ENCODE data around the gene SLC9A7.

The SLC9A7 gene

GRCh38 chrX:46642145-46642544, 116.8 kb downstream of the SLC9A7 start:
- no peak for DNase-seq

- DNase-seq: no peak
Measured at GRCh38 chrX:46637938-46638337, 121.0 kb downstream of the SLC9A7 start.

- DNase-seq: no peak
Measured at GRCh38 chrX:46636223-46636622, 122.7 kb downstream of the SLC9A7 start.

- no peak for DNase-seq
Measured at GRCh38 chrX:46635186-46635585, 123.7 kb downstream of the SLC9A7 start.

GRCh38 chrX:46634577-46634976, 124.3 kb downstream of the SLC9A7 start:
- no peak for DNase-seq

GRCh38 chrX:46630141-46630540, 128.8 kb downstream of the SLC9A7 start:
- DNase-seq: no peak

GRCh38 chrX:46628460-46629371, 130.2 kb downstream of the SLC9A7 start:
- no peak for DNase-seq

- DNase-seq: no peak
Measured at GRCh38 chrX:46627711-46628419, 131.1 kb downstream of the SLC9A7 start.

GRCh38 chrX:46627062-46627461, 131.9 kb downstream of the SLC9A7 start:
- no peak for DNase-seq

GRCh38 chrX:46626566-46626965, 132.4 kb downstream of the SLC9A7 start:
- no peak for DNase-seq

- DNase-seq: no peak
Measured at GRCh38 chrX:46624090-46624786, 134.7 kb downstream of the SLC9A7 start.

GRCh38 chrX:46621572-46621971, 137.3 kb downstream of the SLC9A7 start:
- DNase-seq: no peak

- no peak for DNase-seq
Measured at GRCh38 chrX:46620505-46620904, 138.4 kb downstream of the SLC9A7 start.

- no peak for DNase-seq
Measured at GRCh38 chrX:46618947-46619346, 140.0 kb downstream of the SLC9A7 start.

GRCh38 chrX:46617906-46618305, 141.0 kb downstream of the SLC9A7 start:
- no peak for DNase-seq

- DNase-seq: no peak
Measured at GRCh38 chrX:46611658-46612362, 147.1 kb downstream of the SLC9A7 start.

GRCh38 chrX:46610070-46610658, 148.8 kb downstream of the SLC9A7 start:
- no peak for DNase-seq

- DNase-seq: no peak
Measured at GRCh38 chrX:46607916-46608315, 151.0 kb downstream of the SLC9A7 start.

GRCh38 chrX:46602468-46603102, 156.3 kb downstream of the SLC9A7 start:
- no peak for DNase-seq

GRCh38 chrX:46601283-46601682, 157.6 kb downstream of the SLC9A7 start:
- DNase-seq: no peak

GRCh38 chrX:46599051-46599560, 159.8 kb downstream of the SLC9A7 start:
- DNase-seq: no peak

- no peak for DNase-seq
Measured at GRCh38 chrX:46597771-46598170, 161.1 kb downstream of the SLC9A7 start.
